ENCODE data around the gene HIF1A. TPM values are rescaled to one million over a fixed set of nuclear protein-coding genes. Genes with fewer than 3 reads are reported as not detected.

Gene HIF1A
- total and polyA plus RNA-seq, 2 of the 8 experiments (the other 6 are each of a cell fraction or from before 2014, with no cell fraction given), result 54.8 to 175 TPM

DNA sequence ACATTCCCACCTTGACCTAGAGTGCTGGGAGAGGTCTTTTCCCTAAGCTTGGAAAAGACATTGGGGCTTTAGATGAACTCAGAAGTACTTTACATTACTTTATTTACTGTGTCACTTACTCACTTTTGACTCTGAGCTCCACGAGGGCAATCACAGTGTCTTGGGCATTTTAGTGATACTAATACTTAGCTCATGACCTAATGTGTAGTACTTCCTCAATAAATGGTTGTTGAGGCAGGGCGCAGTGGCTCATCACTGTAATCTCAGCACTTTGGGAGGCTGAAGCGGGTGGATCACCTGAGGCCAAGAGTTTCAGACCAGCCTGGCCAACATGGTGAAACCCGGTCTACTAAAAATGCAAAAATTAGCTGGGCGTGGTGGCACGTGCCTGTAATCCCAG is 47.1 kb downstream of the HIF1A start (continued):
- no peak for TF ChIP-seq MAFK (IDR thresholded peaks at IDR 0.05; ENCODE audit: low read depth, low read length)
- TF ChIP-seq HDAC6 (IDR thresholded peaks at IDR 0.05; ENCODE audit: low read depth, low read length), result no peak
- no peak for TF ChIP-seq KDM5A (IDR thresholded peaks at IDR 0.05; ENCODE audit: low read length)
